OCI-LY1 (cell line): ENCODE data around the gene RAB3C.
"Not testable (repeated sequence)": the region's sequence is repeated elsewhere in the genome, so short reads cannot be mapped to it uniquely, and the experiment has no call there.

Source experiments
- CTCF ChIP-seq: fragments of 200-600 bp; sonication (generic), shearing (Covaris generic); IDR thresholded peaks from 2 replicates; pipeline ENCODE4 v1.5.1; 2017; ENCODE audit warnings: mild to moderate bottlenecking, antibody characterized with exemption, low read length, moderate library complexity, mixed read lengths
- EZH2 ChIP-seq: fragments of 200-600 bp; sonication (generic), shearing (Covaris generic); IDR thresholded peaks from 2 replicates; pipeline ENCODE4 v1.8.0; 2017; ENCODE audit warnings: borderline replicate concordance, mixed run types, mild to moderate bottlenecking, antibody characterized with exemption, low read length, moderate library complexity, mixed read lengths

GRCh38 chr5:58572973-58573372, 9.9 kb upstream of the RAB3C start:
- not testable (repeated sequence) for TF ChIP-seq EZH2, CTCF
